Endothelial cell of coronary artery (primary cell): Measurements from ENCODE around the gene OR2M4. TPM values are rescaled to one million over a fixed set of nuclear protein-coding genes. Genes with fewer than 3 reads are reported as not detected.

ENCODE experiments used
- total RNA-seq: library from RNA; depleted of rRNA; stranded (reverse); fragments of >200 nt; gene quantifications from 2 replicates; pipeline ENCODE4 v1.2.3, GENCODE V29; 2014

OR2M4 gene, protein sequence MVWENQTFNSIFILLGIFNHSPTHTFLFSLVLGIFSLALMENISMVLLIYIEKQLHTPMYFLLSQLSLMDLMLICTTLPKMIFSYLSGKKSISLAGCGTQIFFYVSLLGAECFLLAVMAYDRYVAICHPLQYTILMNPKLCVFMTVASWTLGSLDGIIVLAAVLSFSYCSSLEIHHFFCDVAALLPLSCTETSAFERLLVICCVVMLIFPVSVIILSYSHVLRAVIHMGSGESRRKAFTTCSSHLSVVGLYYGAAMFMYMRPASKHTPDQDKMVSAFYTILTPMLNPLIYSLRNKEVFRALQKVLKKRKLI
- not detected in 2 replicates for total RNA-seq

GRCh38 chr1:248231117-248231516 lies at the start of gene OR2M4:
Gene OR2M4, plus strand, starts transcription at chr1:248231417. Its CDS starts 7,512 bp downstream, at chr1:248238929.

DNA sequence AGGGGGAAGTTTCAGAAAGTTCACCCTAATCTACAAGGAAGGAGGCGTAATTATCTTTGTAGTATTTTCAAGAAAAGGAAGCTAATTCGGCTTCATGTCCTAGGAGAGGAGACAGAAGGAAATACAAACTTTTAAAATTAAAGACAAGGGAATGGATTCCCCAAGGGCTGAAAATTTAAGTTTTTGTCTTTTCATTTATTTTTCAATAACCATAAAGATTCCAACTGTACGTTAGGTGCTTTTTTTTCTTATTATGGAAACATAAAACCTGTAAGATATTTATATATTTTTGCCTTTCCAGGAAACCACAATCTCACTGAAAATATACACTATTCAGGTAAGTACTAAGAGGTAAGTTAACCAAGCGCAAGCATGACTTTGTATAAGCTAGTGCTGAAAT lies 34.3 kb upstream of the OR2M4 start, which contains the start of gene OR2M3:
OR2M3 (plus strand) TSS at position 301 of the 400 bp plus-strand sequence. CDS start 5,803 bp downstream, outside the sequence.

DNA sequence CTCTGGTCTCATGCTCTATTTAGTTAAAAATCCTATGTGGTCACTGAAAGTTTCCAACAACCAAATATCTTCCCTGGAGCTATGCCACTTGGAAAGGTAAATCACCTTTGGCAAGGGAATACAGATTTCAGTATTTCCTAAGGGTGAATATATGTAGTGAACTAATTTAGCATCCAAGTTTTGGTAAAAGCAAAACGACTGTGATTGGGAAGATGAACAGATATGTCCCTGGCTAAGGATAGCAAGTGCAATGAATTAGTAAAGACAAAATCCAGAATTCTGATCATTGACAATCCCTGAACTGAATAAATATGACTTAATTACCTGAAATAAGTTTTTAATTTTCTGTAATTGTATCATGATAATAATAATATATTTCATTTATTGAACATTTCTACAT lies 46.7 kb downstream of the OR2M4 start, which contains the start of gene OR2T33:
OR2T33 (minus strand) TSS at position 101 of the 400 bp plus-strand sequence. CDS start 4,162 bp downstream, outside the sequence.

Other genes with a start within 250 kb of the OR2M4 start
- gene OR2L5, start 217.8 kb upstream of the OR2M4 start, total RNA-seq = not detected in 2 replicates
- not detected in 2 replicates for gene OR2L2, start 201.3 kb upstream of the OR2M4 start, total RNA-seq
- not detected in 2 replicates for gene OR2L3, start 184.6 kb upstream of the OR2M4 start, total RNA-seq
- not detected in 2 replicates for gene OR2L13, start 136.2 kb upstream of the OR2M4 start, total RNA-seq
- not detected in 2 replicates for gene OR2M5, start 86.3 kb upstream of the OR2M4 start, total RNA-seq
- not detected in 2 replicates for gene OR2M2, start 56.6 kb upstream of the OR2M4 start, total RNA-seq
- gene OR2M3, start 34.2 kb upstream of the OR2M4 start, total RNA-seq = not detected in 2 replicates
- not detected in 2 replicates for gene OR2T33, start 46.6 kb downstream of the OR2M4 start, total RNA-seq
- not detected in 2 replicates for gene OR2T12, start 72.0 kb downstream of the OR2M4 start, total RNA-seq
- not detected in 2 replicates for gene OR2M7, start 93.2 kb downstream of the OR2M4 start, total RNA-seq
- gene OR14C36, start 117.4 kb downstream of the OR2M4 start, total RNA-seq = not detected in 2 replicates
- not detected in 2 replicates for gene OR2T4, start 130.2 kb downstream of the OR2M4 start, total RNA-seq
- gene OR2T6, start 144.3 kb downstream of the OR2M4 start, total RNA-seq = not detected in 2 replicates
- gene OR2T1, start 171.6 kb downstream of the OR2M4 start, total RNA-seq = not detected in 2 replicates
- not detected in 2 replicates for gene OR2T2, start 214.2 kb downstream of the OR2M4 start, total RNA-seq
- not detected in 2 replicates for gene OR2T3, start 241.9 kb downstream of the OR2M4 start, total RNA-seq